Loucy (cell line): ENCODE data around the gene ASTN2.

Experiments
- H2AFZ ChIP-seq: fragments of 200-600 bp; sonication (generic); 2 replicates; pipeline ENCODE4 v1.6.0; 2016; ENCODE audit warnings: antibody characterized with exemption, mild to moderate bottlenecking, low read length, moderate library complexity
- H3F3A ChIP-seq: fragments of 200-600 bp; 2 replicates; pipeline ENCODE4 v1.6.0; 2016; ENCODE audit warnings: antibody characterized with exemption, low read depth, mild to moderate bottlenecking
- H3K27me3 ChIP-seq: fragments of 200-600 bp; sonication (generic); 2 replicates; pipeline ENCODE4 v1.6.1; 2014; ENCODE audit warnings: low read length, mild to moderate bottlenecking; ENCODE audit not compliant: insufficient read depth, poor library complexity, severe bottlenecking
- H3K36me3 ChIP-seq: fragments of 200-600 bp; sonication (generic); 2 replicates; pipeline ENCODE4 v1.6.1; 2016; ENCODE audit warnings: low read length; ENCODE audit not compliant: insufficient read depth
- H3K4me1 ChIP-seq: fragments of 200-600 bp; sonication (generic); 2 replicates; pipeline ENCODE4 v1.5.1; 2014; ENCODE audit warnings: low read length, mild to moderate bottlenecking; ENCODE audit not compliant: insufficient read depth, poor library complexity, severe bottlenecking
- H3K4me2 ChIP-seq: fragments of 200-600 bp; sonication (generic); 2 replicates; pipeline ENCODE4 v1.6.0; 2014; ENCODE audit warnings: antibody characterized with exemption, low read length, low read depth, mild to moderate bottlenecking; ENCODE audit not compliant: poor library complexity, severe bottlenecking
- H3K4me3 ChIP-seq: fragments of 200-600 bp; sonication (generic); 2 replicates; pipeline ENCODE4 v1.5.1; 2014; ENCODE audit warnings: low read length, mild to moderate bottlenecking, mixed read lengths; ENCODE audit not compliant: poor library complexity, severe bottlenecking
- H3K79me2 ChIP-seq: fragments of 200-600 bp; sonication (generic); 2 replicates; pipeline ENCODE4 v1.6.1; 2014; ENCODE audit warnings: low read length; ENCODE audit not compliant: insufficient read depth
- H3K9ac ChIP-seq: fragments of 200-600 bp; sonication (generic); 2 replicates; pipeline ENCODE4 v1.6.0; 2014; ENCODE audit warnings: mild to moderate bottlenecking, low read depth, low read length, moderate library complexity; ENCODE audit not compliant: poor library complexity, severe bottlenecking
- H3K9me2 ChIP-seq: fragments of 200-600 bp; sonication (generic); replicated peaks from 2 replicates; pipeline ENCODE4 v1.6.1; 2016; ENCODE audit warnings: low read depth, low read length, mixed read lengths
- H3K9me3 ChIP-seq: fragments of 200-600 bp; sonication (generic); 2 replicates; pipeline ENCODE4 v1.6.1; 2014; ENCODE audit warnings: mild to moderate bottlenecking, antibody characterized with exemption, low read length, low read depth; ENCODE audit not compliant: insufficient read depth
- H4K20me1 ChIP-seq: fragments of 200-600 bp; sonication (generic); 2 replicates; pipeline ENCODE4 v1.6.0; 2014; ENCODE audit warnings: antibody characterized with exemption, low read length, mild to moderate bottlenecking; ENCODE audit not compliant: insufficient read depth, poor library complexity, severe bottlenecking
- EZH2phosphoT487 ChIP-seq: fragments of 200-600 bp; IDR thresholded peaks from 2 replicates; pipeline ENCODE4 v1.6.1; 2018; ENCODE audit warnings: antibody characterized with exemption, mild to moderate bottlenecking, moderate library complexity, borderline replicate concordance
- TF ChIP-seq, protein P1 (sequence below): fragments of 200-600 bp; sonication (generic); conservative IDR thresholded peaks from 2 replicates; pipeline ENCODE4 v1.5.1; 2014; ENCODE audit warnings: mild to moderate bottlenecking, antibody characterized with exemption, low read length

The ASTN2 gene

DNA sequence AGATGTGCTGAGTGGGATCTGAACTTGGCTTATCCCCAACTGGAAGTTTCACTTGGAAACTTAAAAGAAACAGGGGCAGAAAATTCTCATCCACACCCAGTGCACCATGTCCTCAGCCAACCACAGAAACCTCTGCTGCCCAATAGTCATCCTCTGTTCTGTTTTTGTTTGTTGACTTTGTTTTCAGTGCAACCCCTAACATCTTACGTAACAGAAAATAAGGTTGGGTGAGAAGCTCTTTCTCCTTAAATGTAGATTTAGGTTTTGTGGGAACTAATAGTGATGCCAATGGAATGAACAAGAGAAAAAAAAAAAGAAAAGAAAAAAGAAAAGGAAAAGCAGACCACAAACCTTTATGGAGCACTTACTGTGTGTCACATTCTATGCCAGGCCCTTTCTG lies 998.4 kb downstream of the ASTN2 start:
- Histone ChIP-seq H3K9ac (no peak overlapping the region), H3K4me1 (no peaks in the 10 kb centered on the region), H3K36me3 (no peaks in the 10 kb centered on the region), H2AFZ (no peak overlapping the region), H3K9me3 (no peaks in the 10 kb centered on the region), H3K9me2 (no peaks in the 10 kb centered on the region), H3K79me2 (no peaks in the 10 kb centered on the region), H3K4me3 (no peak overlapping the region), H3F3A (no peaks in the 10 kb centered on the region), H3K27me3 (no peaks in the 10 kb centered on the region), H4K20me1 (no peaks in the 10 kb centered on the region), H3K4me2 (no peak overlapping the region)
- TF ChIP-seq EZH2phosphoT487: no peak
- TF ChIP-seq, protein P1, sequence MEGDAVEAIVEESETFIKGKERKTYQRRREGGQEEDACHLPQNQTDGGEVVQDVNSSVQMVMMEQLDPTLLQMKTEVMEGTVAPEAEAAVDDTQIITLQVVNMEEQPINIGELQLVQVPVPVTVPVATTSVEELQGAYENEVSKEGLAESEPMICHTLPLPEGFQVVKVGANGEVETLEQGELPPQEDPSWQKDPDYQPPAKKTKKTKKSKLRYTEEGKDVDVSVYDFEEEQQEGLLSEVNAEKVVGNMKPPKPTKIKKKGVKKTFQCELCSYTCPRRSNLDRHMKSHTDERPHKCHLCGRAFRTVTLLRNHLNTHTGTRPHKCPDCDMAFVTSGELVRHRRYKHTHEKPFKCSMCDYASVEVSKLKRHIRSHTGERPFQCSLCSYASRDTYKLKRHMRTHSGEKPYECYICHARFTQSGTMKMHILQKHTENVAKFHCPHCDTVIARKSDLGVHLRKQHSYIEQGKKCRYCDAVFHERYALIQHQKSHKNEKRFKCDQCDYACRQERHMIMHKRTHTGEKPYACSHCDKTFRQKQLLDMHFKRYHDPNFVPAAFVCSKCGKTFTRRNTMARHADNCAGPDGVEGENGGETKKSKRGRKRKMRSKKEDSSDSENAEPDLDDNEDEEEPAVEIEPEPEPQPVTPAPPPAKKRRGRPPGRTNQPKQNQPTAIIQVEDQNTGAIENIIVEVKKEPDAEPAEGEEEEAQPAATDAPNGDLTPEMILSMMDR: no peak

DNA sequence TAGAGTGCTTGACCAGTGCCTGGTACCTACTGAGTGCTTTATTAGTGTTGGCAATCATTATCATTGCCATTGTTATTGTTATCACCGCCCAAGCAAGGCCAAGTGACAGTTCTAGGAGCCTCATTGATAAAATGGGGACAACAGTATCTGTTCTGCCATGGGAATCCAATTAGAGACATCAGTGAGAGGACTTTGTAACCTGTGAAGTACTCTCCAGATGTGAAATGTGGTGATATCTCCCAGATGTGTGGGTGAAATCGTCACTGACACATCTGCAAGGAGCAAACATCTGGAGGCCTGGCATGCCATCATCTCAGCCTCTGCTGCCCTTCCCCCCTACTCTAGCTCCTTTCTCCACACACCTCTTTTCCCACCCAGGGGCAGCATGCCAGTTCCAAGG lies 1000.5 kb downstream of the ASTN2 start:
- Histone ChIP-seq H3F3A (no peaks in the 10 kb centered on the region), H3K4me1 (no peaks in the 10 kb centered on the region), H3K79me2 (no peaks in the 10 kb centered on the region), H4K20me1 (no peaks in the 10 kb centered on the region), H3K9me3 (no peaks in the 10 kb centered on the region), H3K36me3 (no peaks in the 10 kb centered on the region), H3K4me3 (no peak overlapping the region), H2AFZ (no peak overlapping the region), H3K9ac (no peak overlapping the region), H3K9me2 (no peaks in the 10 kb centered on the region), H3K27me3 (no peaks in the 10 kb centered on the region), H3K4me2 (no peak overlapping the region)
- TF ChIP-seq, protein P1: no peak
- TF ChIP-seq EZH2phosphoT487: no peak

DNA sequence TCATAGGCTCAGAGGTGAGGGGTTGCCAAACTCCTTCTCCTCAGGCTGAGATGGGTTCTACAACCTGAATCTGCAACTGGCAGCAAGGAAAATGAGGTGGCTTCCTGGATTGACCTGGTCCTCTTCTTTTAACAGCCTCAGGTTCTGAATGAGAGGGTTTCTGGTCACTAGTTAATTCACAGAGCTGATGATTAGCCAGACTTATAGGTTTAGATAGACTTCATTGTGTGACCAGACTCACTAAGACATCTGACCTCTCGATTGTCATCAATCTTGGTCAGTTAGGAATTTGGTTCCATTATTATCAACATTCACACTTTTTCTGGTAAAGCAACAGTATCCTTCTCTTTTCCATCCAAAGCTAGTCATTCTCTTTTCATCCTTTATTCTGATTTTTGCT lies 1003.4 kb downstream of the ASTN2 start:
- no peak overlapping the region for H2AFZ ChIP-seq
- no peak overlapping the region for H3K4me2 ChIP-seq
- no peak overlapping the region for H3K4me3 ChIP-seq
- H4K20me1 ChIP-seq: no peaks in the 10 kb centered on the region
- H3K9me2 ChIP-seq: no peaks in the 10 kb centered on the region
- no peaks in the 10 kb centered on the region for H3K79me2 ChIP-seq
- no peaks in the 10 kb centered on the region for H3K4me1 ChIP-seq
- H3F3A ChIP-seq: no peaks in the 10 kb centered on the region
- no peaks in the 10 kb centered on the region for H3K36me3 ChIP-seq
- no peak overlapping the region for H3K9ac ChIP-seq
- no peaks in the 10 kb centered on the region for H3K27me3 ChIP-seq
- TF ChIP-seq, protein P1: no peak
- TF ChIP-seq EZH2phosphoT487: no peak
- no peaks in the 10 kb centered on the region; the same call in 1 of the 2 replicates for H3K9me3 ChIP-seq
